Measurements from ENCODE around the gene MTG1.

Gene MTG1

GRCh38 chr10:133457100-133457841 is 63.3 kb downstream of the MTG1 start:
- FAIRE-seq (no peak), DNase-seq (ENCODE audit: insufficient read length, low spot score) (no peak)
- TF ChIP-seq, protein P1, sequence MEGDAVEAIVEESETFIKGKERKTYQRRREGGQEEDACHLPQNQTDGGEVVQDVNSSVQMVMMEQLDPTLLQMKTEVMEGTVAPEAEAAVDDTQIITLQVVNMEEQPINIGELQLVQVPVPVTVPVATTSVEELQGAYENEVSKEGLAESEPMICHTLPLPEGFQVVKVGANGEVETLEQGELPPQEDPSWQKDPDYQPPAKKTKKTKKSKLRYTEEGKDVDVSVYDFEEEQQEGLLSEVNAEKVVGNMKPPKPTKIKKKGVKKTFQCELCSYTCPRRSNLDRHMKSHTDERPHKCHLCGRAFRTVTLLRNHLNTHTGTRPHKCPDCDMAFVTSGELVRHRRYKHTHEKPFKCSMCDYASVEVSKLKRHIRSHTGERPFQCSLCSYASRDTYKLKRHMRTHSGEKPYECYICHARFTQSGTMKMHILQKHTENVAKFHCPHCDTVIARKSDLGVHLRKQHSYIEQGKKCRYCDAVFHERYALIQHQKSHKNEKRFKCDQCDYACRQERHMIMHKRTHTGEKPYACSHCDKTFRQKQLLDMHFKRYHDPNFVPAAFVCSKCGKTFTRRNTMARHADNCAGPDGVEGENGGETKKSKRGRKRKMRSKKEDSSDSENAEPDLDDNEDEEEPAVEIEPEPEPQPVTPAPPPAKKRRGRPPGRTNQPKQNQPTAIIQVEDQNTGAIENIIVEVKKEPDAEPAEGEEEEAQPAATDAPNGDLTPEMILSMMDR (IDR thresholded peaks at IDR 0.05; ENCODE audit: insufficient read depth, missing control alignments), result no peak

DNA sequence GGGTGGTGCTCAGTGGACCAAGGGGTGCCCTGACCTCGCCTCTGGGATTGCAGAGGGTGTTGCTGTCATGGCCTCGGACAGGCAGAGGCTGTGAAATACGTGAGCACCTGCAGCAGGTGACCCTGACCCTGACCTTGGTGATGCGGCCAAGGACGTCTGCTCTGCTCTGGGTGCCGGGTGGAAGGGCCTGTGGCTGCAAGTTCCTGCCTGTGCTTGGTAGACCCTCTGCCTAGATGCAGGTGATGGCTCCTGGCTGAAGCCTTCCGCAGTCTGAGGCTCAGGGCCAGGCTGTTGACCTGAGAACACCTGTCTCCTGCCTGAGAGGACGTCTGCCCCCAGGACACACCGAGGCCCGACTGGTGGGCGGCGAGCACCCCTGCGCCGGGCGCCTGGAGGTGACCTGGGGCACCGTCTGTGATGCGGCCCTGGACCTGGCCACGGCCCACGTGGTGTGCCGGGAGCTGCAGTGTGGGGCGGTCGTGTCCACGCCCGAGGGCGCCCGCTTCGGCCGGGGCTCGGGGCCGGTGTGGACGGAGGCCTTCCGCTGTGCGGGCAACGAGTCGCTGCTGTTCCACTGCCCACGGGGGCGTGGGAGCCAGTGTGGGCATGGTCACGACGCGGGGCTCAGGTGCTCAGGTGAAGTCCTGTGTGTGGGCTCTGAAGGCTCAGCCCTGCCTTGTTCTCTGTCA is 64.2 kb downstream of the MTG1 start:
- DNase-seq (ENCODE audit: insufficient read length, low spot score) (no peak), FAIRE-seq (no peak)
- TF ChIP-seq, protein P1 (IDR thresholded peaks at IDR 0.05; ENCODE audit: insufficient read depth, missing control alignments), result no peak

DNA sequence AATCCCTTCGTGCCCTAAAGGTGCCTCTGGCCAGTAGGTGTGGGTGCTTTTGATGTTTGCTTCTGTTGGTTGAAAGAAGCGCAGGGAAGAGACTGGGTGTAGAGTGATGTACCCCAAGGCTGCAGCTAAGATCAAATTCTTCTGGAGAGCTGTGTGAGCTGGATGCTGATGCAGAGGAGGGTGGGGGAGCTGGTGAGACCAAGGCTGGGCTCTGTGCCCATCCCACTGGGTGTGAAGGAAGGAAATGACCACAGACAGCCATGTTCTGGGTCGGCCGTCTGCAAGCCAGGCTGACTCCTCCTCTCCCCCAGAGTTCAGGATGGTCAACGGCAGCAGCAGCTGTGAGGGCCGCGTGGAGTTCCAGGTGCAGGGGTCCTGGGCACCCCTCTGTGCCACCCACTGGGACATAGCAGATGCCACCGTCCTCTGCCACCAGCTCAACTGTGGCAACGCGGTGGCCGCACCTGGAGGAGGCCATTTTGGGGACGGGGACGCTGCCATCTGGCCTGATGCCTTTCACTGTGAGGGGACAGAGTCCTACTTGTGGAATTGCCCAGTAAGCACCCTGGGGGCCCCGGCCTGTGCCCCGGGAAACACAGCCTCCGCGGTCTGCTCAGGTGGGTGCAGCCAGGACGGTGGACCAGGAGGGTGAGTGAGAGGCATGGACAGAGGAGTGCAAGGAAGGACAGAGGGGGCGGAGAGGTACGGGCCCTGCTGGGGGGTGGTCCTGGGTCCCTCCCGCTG is 64.9 kb downstream of the MTG1 start:
- no peak for FAIRE-seq
- TF ChIP-seq, protein P1 (IDR thresholded peaks at IDR 0.05; ENCODE audit: insufficient read depth, missing control alignments), result no peak

DNA sequence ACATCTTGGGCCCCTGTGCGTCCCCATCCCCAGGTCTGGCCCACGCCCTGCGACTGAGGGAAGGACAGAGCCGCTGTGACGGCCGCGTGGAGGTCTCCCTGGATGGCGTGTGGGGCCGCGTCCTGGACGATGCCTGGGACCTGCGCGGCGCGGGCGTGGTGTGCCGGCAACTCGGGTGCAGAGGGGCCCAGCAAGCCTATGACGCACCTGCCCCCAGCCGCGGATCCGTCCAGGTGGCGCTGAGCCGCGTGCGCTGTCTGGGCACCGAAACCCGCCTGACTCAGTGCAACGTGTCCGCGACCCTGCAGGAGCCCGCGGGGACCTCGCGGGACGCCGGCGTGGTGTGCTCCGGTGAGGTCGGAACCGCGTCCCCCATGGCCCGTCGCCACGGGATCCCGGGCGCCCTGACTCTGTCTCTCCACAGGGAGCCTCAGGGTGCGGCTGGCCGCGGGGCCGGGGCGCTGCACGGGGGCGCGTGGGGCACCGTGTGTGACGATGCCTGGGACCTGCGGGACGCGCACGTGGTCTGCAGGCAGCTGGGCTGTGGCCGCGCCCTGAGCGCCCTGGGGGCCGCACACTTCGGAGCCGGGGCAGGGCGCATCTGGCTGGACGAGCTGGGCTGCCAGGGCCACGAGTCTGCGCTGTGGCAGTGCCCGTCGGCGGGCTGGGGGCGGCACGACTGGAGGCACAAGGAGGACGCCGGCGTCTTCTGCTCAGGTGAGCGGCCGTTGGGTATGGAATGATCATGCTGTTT is 65.7 kb downstream of the MTG1 start:
- FAIRE-seq, result no peak
- TF ChIP-seq, protein P1 (IDR thresholded peaks at IDR 0.05; ENCODE audit: insufficient read depth, missing control alignments), result no peak
- no peak for DNase-seq (ENCODE audit: insufficient read length, low spot score)

More for the DNA sequence above, 64.9 kb downstream of the MTG1 start:
- no peak for DNase-seq (ENCODE audit: insufficient read length, low spot score)

GRCh38 chr10:133460208-133460769 is 66.3 kb downstream of the MTG1 start:
- TF ChIP-seq, protein P1 (IDR thresholded peaks at IDR 0.05; ENCODE audit: insufficient read depth, missing control alignments), result no peak
- no peak for FAIRE-seq
- DNase-seq (ENCODE audit: insufficient read length, low spot score), result no peak

- FAIRE-seq (no peak), DNase-seq (ENCODE audit: insufficient read length, low spot score) (no peak)
- TF ChIP-seq, protein P1 (IDR thresholded peaks at IDR 0.05; ENCODE audit: insufficient read depth, missing control alignments), result no peak
These were observed 67.1 kb downstream of the MTG1 start for GRCh38 chr10:133461027-133461426.
